Panc1 (cell line): ENCODE results near the gene PADI2. TPM values are rescaled to one million over a fixed set of nuclear protein-coding genes. Genes with fewer than 3 reads are reported as not detected.

Experiments used
- ATAC-seq: fragments of 200-7000 bp; cut with Tn5 transposase; 2 replicates; pipeline ENCODE4 v1.9.1; 2020; ENCODE audit warnings: mild to moderate bottlenecking, moderate library complexity
- BruUV-seq: library from RNA; stranded (reverse); fragments of 400-500 nt; replicated peaks from 2 replicates; lab custom pipeline; 2021; lab: Mats Ljungman, UMichigan
- CTCF ChIA-PET: fragments of 300-600 bp; sonication (Branson Sonifier 250); formaldehyde crosslinking; loops from one replicate; lab custom pipeline; 2022; ENCODE audit warnings: antibody characterized with exemption; lab: Charles Lee
- POLR2A ChIA-PET: fragments of 300-600 bp; sonication (Branson Sonifier 250); formaldehyde crosslinking; loops from one replicate; lab custom pipeline; 2022; ENCODE audit warnings: antibody characterized with exemption; lab: Charles Lee
- DNase-seq: peaks from one replicate; pipeline ENCODE4 v3.0.0-alpha.2; 2010; ENCODE audit warnings: low read depth, low spot score
- H3K27ac ChIP-seq: 2 replicates; pipeline ENCODE4 v1.5.1; 2011; ENCODE audit warnings: mild to moderate bottlenecking, low read length, inconsistent platforms
- H3K27me3 ChIP-seq: fragments of 200-500 bp; sonication (Bioruptor generic); 2 replicates; pipeline ENCODE4 v1.6.0; 2014; ENCODE audit warnings: low read length, inconsistent platforms; ENCODE audit not compliant: control insufficient read depth, insufficient read depth
- H3K36me3 ChIP-seq: fragments of 200-500 bp; sonication (Bioruptor generic); 2 replicates; pipeline ENCODE4 v1.5.1; 2014; ENCODE audit warnings: inconsistent platforms, mild to moderate bottlenecking, low read length, moderate library complexity; ENCODE audit not compliant: control insufficient read depth, insufficient read depth
- H3K4me1 ChIP-seq: 2 replicates; pipeline ENCODE4 v1.5.1; 2011; ENCODE audit warnings: inconsistent platforms, mild to moderate bottlenecking, low read length, moderate library complexity; ENCODE audit not compliant: control insufficient read depth, insufficient read depth
- H3K4me3 ChIP-seq, 2 experiments: 2 replicates each; pipeline ENCODE4 v1.5.1; 2011 to 2012; ENCODE audit warnings: low read depth in 2 of 2, low read length in 2 of 2, mild to moderate bottlenecking in 2 of 2, inconsistent platforms in 1 of 2, moderate library complexity in 1 of 2
- H3K9me3 ChIP-seq: fragments of 200-500 bp; sonication (Bioruptor generic); 2 replicates; pipeline ENCODE4 v1.5.1; 2014; ENCODE audit warnings: low read depth, mild to moderate bottlenecking, inconsistent platforms, low read length, moderate library complexity; ENCODE audit not compliant: control insufficient read depth, insufficient read depth
- POLR2AphosphoS5 ChIP-seq: IDR thresholded peaks from 2 replicates; pipeline ENCODE4 v1.6.1; 2012; ENCODE audit warnings: mild to moderate bottlenecking, low read depth, low read length, moderate library complexity
- SIN3A ChIP-seq: IDR thresholded peaks from 2 replicates; pipeline ENCODE4 v1.6.1; 2012; ENCODE audit warnings: low read depth, mild to moderate bottlenecking, low read length, moderate library complexity, borderline replicate concordance; ENCODE audit not compliant: insufficient read depth
- TCF7L2 ChIP-seq: IDR thresholded peaks from 2 replicates; pipeline ENCODE4 v1.6.1; 2011; ENCODE audit warnings: mild to moderate bottlenecking, low read depth, low read length, inconsistent platforms
- in situ Hi-C: cut with HindIII; loops from 2 replicates; pipeline ENCODE4 v1.10.0; 2016; ENCODE audit warnings: low sequenced_read_pairs, low pct_unique_long_range_greater_than_20kb
- intact Hi-C: fragments of 100-400 bp; cut with micrococcal nuclease; formaldehyde crosslinking; loops from one replicate; pipeline ENCODE4 v1.10.0; 2022; ENCODE audit not compliant: unreplicated experiment
- total RNA-seq: library from RNA; stranded (reverse); gene quantifications from one replicate; pipeline ENCODE4 v1.2.1, GENCODE V29; 2021; ENCODE audit not compliant: unreplicated experiment
- TF ChIP-seq, protein P1 (sequence below): fragments of 450-650 bp; IDR thresholded peaks from 2 replicates; pipeline ENCODE4 v1.5.1; 2017; ENCODE audit warnings: mild to moderate bottlenecking
- TF ChIP-seq, protein P2 (sequence below), 2 experiments: IDR thresholded peaks; 2 replicates each; pipeline ENCODE4 v1.6.1; 2011 to 2012; ENCODE audit warnings: low read depth in 2 of 2, control low read depth in 1 of 2, low read length in 1 of 2, mild to moderate bottlenecking in 1 of 2, moderate library complexity in 1 of 2; ENCODE audit not compliant: insufficient read depth in 1 of 2

The PADI2 gene
- total RNA-seq, 1 experiment from 2014 or later: 507 TPM

DNA sequence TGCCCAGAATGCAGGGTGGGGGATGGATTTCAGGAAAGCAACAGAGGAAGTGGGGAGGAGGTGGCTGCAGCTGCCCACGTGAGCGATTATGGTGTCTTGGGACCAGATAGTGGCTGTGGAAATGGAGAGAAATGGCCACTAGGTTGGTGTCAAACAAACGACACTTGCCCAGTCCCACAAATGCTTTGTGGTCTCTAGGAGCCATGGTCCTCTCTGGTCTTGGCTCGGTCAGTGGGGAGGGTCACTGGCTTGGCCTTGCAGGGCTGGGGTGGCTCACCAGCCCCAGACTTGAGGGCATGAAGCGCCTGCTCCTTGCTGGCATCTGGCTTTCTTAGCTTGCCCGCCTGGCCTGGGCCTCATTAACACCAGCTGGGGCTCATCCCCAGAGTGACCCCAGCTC, 7.2 kb downstream of the PADI2 start:
- Histone ChIP-seq H3K27me3 (no peaks in the 10 kb centered on the region), H3K36me3 (no peaks in the 10 kb centered on the region), H3K4me3 (no peak overlapping the region), H3K27ac (no peak overlapping the region; the same call in 1 of the 2 replicates), H3K4me1 (peaks cover 73% of the 10 kb centered on the region), H3K9me3 (no peaks in the 10 kb centered on the region)
- POLR2A ChIA-PET: no interaction called here
- in situ Hi-C loops (no loop called here), intact Hi-C loops (no loop called here)
- ATAC-seq: no peak
- CTCF ChIA-PET: interaction anchor here (0.7 kb wide), 1 partner anchor 9 kb away, joined by 3 read pairs; no protein-coding TSS in a partner anchor
- TF ChIP-seq POLR2AphosphoS5 (no peak), TCF7L2 (no peak)
- TF ChIP-seq, protein P1, sequence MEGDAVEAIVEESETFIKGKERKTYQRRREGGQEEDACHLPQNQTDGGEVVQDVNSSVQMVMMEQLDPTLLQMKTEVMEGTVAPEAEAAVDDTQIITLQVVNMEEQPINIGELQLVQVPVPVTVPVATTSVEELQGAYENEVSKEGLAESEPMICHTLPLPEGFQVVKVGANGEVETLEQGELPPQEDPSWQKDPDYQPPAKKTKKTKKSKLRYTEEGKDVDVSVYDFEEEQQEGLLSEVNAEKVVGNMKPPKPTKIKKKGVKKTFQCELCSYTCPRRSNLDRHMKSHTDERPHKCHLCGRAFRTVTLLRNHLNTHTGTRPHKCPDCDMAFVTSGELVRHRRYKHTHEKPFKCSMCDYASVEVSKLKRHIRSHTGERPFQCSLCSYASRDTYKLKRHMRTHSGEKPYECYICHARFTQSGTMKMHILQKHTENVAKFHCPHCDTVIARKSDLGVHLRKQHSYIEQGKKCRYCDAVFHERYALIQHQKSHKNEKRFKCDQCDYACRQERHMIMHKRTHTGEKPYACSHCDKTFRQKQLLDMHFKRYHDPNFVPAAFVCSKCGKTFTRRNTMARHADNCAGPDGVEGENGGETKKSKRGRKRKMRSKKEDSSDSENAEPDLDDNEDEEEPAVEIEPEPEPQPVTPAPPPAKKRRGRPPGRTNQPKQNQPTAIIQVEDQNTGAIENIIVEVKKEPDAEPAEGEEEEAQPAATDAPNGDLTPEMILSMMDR: no peak
- DNase-seq: no peak
- BruUV-seq: no TSS peak

DNA sequence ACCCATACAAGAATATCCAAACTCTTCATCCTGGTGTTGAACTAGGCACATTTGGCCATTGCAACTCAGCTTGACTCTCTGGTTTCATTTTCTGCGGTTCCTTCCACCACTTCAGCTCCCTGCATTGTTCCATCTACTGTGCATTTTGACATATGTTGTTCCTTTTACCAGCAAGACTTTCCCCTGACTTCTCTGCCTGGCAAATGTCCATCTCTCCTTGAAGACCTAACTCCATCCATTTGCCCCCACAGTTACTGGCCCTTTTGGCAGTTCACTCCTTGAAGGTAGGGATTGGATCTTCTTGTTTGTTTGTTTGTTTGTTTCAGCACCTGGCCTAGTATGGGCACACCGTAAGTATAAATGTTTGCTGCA, 8.7 kb downstream of the PADI2 start:
- no peak for ATAC-seq
- TSS peak; percentile 36 for BruUV-seq
- TF ChIP-seq TCF7L2 (no peak), POLR2AphosphoS5 (peak; percentile 34; the same call in 1 of the 2 replicates), SIN3A (no peak)
- TF ChIP-seq, protein P2, sequence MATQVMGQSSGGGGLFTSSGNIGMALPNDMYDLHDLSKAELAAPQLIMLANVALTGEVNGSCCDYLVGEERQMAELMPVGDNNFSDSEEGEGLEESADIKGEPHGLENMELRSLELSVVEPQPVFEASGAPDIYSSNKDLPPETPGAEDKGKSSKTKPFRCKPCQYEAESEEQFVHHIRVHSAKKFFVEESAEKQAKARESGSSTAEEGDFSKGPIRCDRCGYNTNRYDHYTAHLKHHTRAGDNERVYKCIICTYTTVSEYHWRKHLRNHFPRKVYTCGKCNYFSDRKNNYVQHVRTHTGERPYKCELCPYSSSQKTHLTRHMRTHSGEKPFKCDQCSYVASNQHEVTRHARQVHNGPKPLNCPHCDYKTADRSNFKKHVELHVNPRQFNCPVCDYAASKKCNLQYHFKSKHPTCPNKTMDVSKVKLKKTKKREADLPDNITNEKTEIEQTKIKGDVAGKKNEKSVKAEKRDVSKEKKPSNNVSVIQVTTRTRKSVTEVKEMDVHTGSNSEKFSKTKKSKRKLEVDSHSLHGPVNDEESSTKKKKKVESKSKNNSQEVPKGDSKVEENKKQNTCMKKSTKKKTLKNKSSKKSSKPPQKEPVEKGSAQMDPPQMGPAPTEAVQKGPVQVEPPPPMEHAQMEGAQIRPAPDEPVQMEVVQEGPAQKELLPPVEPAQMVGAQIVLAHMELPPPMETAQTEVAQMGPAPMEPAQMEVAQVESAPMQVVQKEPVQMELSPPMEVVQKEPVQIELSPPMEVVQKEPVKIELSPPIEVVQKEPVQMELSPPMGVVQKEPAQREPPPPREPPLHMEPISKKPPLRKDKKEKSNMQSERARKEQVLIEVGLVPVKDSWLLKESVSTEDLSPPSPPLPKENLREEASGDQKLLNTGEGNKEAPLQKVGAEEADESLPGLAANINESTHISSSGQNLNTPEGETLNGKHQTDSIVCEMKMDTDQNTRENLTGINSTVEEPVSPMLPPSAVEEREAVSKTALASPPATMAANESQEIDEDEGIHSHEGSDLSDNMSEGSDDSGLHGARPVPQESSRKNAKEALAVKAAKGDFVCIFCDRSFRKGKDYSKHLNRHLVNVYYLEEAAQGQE (IDR thresholded peaks at IDR 0.05; ENCODE audit: insufficient read depth in 1 of 2, low read depth in 2 of 2, low read length in 1 of 2): no peak
- TF ChIP-seq, protein P1: no peak
- intact Hi-C loops (no loop called here), in situ Hi-C loops (no loop called here)
- no peaks in the 10 kb centered on the region for H3K9me3 ChIP-seq
- H3K36me3 ChIP-seq: no peaks in the 10 kb centered on the region
- no peak for DNase-seq
- CTCF ChIA-PET: no interaction called here
- H3K4me3 ChIP-seq: no peak overlapping the region
- peak overlapping the region; percentile 49; the same call in 1 of the 2 replicates for H3K27ac ChIP-seq
- POLR2A ChIA-PET: interaction anchor here (0.6 kb wide), 1 partner anchor 52 kb away, joined by 6 read pairs; no protein-coding TSS in a partner anchor
- H3K4me1 ChIP-seq: peaks cover 59% of the 10 kb centered on the region
- H3K27me3 ChIP-seq: no peaks in the 10 kb centered on the region
